SK-N-SH treated with all-trans-retinoic acid at 6 μM for 48 hours (cell line): ENCODE measurements around the gene NUBPL.
A peak's percentile ranks its signal among the peaks of the same experiment; 100 is the strongest.

ENCODE experiments used
- ATAC-seq: fragments of 200-7000 bp; cut with Tn5 transposase; 3 replicates; pipeline ENCODE4 v1.9.1; 2020; ENCODE audit warnings: mild to moderate bottlenecking, moderate library complexity
- ARNTL ChIP-seq: fragments of 450-650 bp; formaldehyde crosslinking; IDR thresholded peaks from 2 replicates; pipeline ENCODE4 v1.5.0; 2020; ENCODE audit warnings: low read depth, mild to moderate bottlenecking, moderate library complexity, borderline replicate concordance
- BACH2 ChIP-seq: fragments of 250-450 bp; sonication (Bioruptor Pico); IDR thresholded peaks from 2 replicates; pipeline ENCODE4 v1.9.0; 2021; ENCODE audit warnings: mild to moderate bottlenecking, borderline replicate concordance
- CREB5 ChIP-seq: fragments of 250-450 bp; sonication (Bioruptor Pico); IDR thresholded peaks from 2 replicates; pipeline ENCODE4 v1.5.1; 2020; ENCODE audit warnings: low read depth, mild to moderate bottlenecking, moderate library complexity
- CSDC2 ChIP-seq: fragments of 250-450 bp; sonication (Bioruptor Pico); IDR thresholded peaks from 2 replicates; pipeline ENCODE4 v1.5.0; 2020; ENCODE audit warnings: mild to moderate bottlenecking, moderate library complexity
- CSRNP3 ChIP-seq: fragments of 250-450 bp; sonication (Bioruptor Pico); IDR thresholded peaks from 2 replicates; pipeline ENCODE4 v1.5.1; 2021; ENCODE audit warnings: mild to moderate bottlenecking, moderate library complexity
- ESRRG ChIP-seq: fragments of 250-450 bp; sonication (Bioruptor Pico); IDR thresholded peaks from 2 replicates; pipeline ENCODE4 v1.6.1; 2021; ENCODE audit warnings: mild to moderate bottlenecking
- GLIS3 ChIP-seq: fragments of 250-450 bp; sonication (Bioruptor Pico); IDR thresholded peaks from 2 replicates; pipeline ENCODE4 v1.5.0; 2020; ENCODE audit warnings: mild to moderate bottlenecking, moderate library complexity
- ISL1 ChIP-seq: fragments of 250-450 bp; sonication (Bioruptor Pico); IDR thresholded peaks from 2 replicates; pipeline ENCODE4 v2.1.2; 2022; ENCODE audit warnings: mild to moderate bottlenecking, moderate library complexity
- OSR1 ChIP-seq: fragments of 250-450 bp; sonication (Bioruptor Pico); IDR thresholded peaks from 2 replicates; pipeline ENCODE4 v1.8.0; 2022; ENCODE audit warnings: moderate library complexity, mild to moderate bottlenecking, inconsistent platforms
- PATZ1 ChIP-seq: fragments of 250-450 bp; sonication (Bioruptor Pico); IDR thresholded peaks from 2 replicates; pipeline ENCODE4 v1.8.0; 2020; ENCODE audit warnings: mild to moderate bottlenecking, moderate library complexity, borderline replicate concordance
- POU6F1 ChIP-seq: fragments of 250-450 bp; sonication (Bioruptor Pico); IDR thresholded peaks from 2 replicates; pipeline ENCODE4 v1.8.0; 2021; ENCODE audit warnings: low read depth, mild to moderate bottlenecking, moderate library complexity, borderline replicate concordance
- PPARA ChIP-seq: fragments of 250-450 bp; sonication (Bioruptor Pico); IDR thresholded peaks from 2 replicates; pipeline ENCODE4 v1.5.0; 2020; ENCODE audit warnings: mild to moderate bottlenecking, borderline replicate concordance
- RARB ChIP-seq: fragments of 250-450 bp; sonication (Bioruptor Pico); IDR thresholded peaks from 2 replicates; pipeline ENCODE4 v1.8.0; 2021; ENCODE audit warnings: mild to moderate bottlenecking, moderate library complexity
- SNAI2 ChIP-seq: fragments of 250-450 bp; sonication (Bioruptor Pico); IDR thresholded peaks from 2 replicates; pipeline ENCODE4 v1.5.0; 2020; ENCODE audit warnings: mild to moderate bottlenecking, moderate library complexity
- TCF4 ChIP-seq: fragments of 250-450 bp; sonication (Bioruptor Pico); IDR thresholded peaks from 2 replicates; pipeline ENCODE4 v1.8.0; 2021; ENCODE audit warnings: mild to moderate bottlenecking, moderate library complexity, borderline replicate concordance
- TOX ChIP-seq: fragments of 250-450 bp; sonication (Bioruptor Pico); IDR thresholded peaks from 2 replicates; pipeline ENCODE4 v1.8.0; 2021; ENCODE audit warnings: mild to moderate bottlenecking, moderate library complexity, borderline replicate concordance
- ZC3H10 ChIP-seq: fragments of 250-450 bp; sonication (Bioruptor Pico); IDR thresholded peaks from 2 replicates; pipeline ENCODE4 v1.5.1; 2021; ENCODE audit warnings: mild to moderate bottlenecking, moderate library complexity
- ZFP3 ChIP-seq: fragments of 250-450 bp; sonication (Bioruptor Pico); IDR thresholded peaks from 2 replicates; pipeline ENCODE4 v1.5.0; 2020; ENCODE audit warnings: mild to moderate bottlenecking, moderate library complexity
- ZFP30 ChIP-seq: fragments of 450-650 bp; formaldehyde crosslinking; IDR thresholded peaks from 2 replicates; pipeline ENCODE4 v1.5.0; 2022; ENCODE audit warnings: mild to moderate bottlenecking, moderate library complexity
- ZNF565 ChIP-seq: fragments of 450-650 bp; formaldehyde crosslinking; conservative IDR thresholded peaks from 2 replicates; pipeline ENCODE4 v1.5.0; 2020; ENCODE audit warnings: low read depth, mild to moderate bottlenecking, moderate library complexity
- ZNF70 ChIP-seq: fragments of 450-650 bp; formaldehyde crosslinking; IDR thresholded peaks from 2 replicates; pipeline ENCODE4 v1.5.0; 2020; ENCODE audit warnings: mild to moderate bottlenecking, moderate library complexity
- ZNF8 ChIP-seq: fragments of 450-650 bp; formaldehyde crosslinking; IDR thresholded peaks from 2 replicates; pipeline ENCODE4 v1.5.0; 2020; ENCODE audit warnings: mild to moderate bottlenecking, moderate library complexity

NUBPL gene

GRCh38 chr14:31682768-31683167, 121.6 kb downstream of the NUBPL start:
- TF ChIP-seq ARNTL (no peak), ZNF565 (CRISPR knock-in tag) (no peak), ZFP30 (CRISPR knock-in tag) (no peak), ZC3H10 (no peak), CREB5 (CRISPR knock-in tag) (no peak), TOX (CRISPR knock-in tag) (no peak), CSDC2 (CRISPR knock-in tag) (no peak), GLIS3 (CRISPR knock-in tag) (no peak), ZNF70 (CRISPR knock-in tag) (no peak), BACH2 (CRISPR knock-in tag) (no peak), SNAI2 (CRISPR knock-in tag) (no peak), ZFP3 (CRISPR knock-in tag) (no peak)
- no peak for ATAC-seq

- ATAC-seq: no peak
- TF ChIP-seq ZNF565 (CRISPR knock-in tag) (no peak), POU6F1 (CRISPR knock-in tag) (no peak), ZNF8 (no peak), TCF4 (no peak), ISL1 (CRISPR knock-in tag) (no peak), TOX (CRISPR knock-in tag) (no peak), OSR1 (no peak), SNAI2 (CRISPR knock-in tag) (no peak), ESRRG (CRISPR knock-in tag) (no peak), CSDC2 (CRISPR knock-in tag) (no peak), ZFP30 (CRISPR knock-in tag) (no peak)
These were observed 126.5 kb downstream of the NUBPL start for GRCh38 chr14:31687726-31688125.

- TF ChIP-seq SNAI2 (CRISPR knock-in tag) (no peak), TCF4 (no peak)
These were observed 128.9 kb downstream of the NUBPL start for GRCh38 chr14:31690056-31690455.

GRCh38 chr14:31692376-31692781, 131.2 kb downstream of the NUBPL start:
- TF ChIP-seq TCF4 (peak; percentile 67; the same call in 1 of the 2 replicates), CSDC2 (CRISPR knock-in tag) (no peak), ISL1 (CRISPR knock-in tag) (peak; percentile 63)
- ATAC-seq: peak; percentile 80

More at GRCh38 chr14:31690056-31690455, 128.9 kb downstream of the NUBPL start:
- ATAC-seq: no peak

GRCh38 chr14:31696378-31696777, 135.2 kb downstream of the NUBPL start:
- TF ChIP-seq RARB (no peak), CREB5 (CRISPR knock-in tag) (no peak), ESRRG (CRISPR knock-in tag) (no peak), TOX (CRISPR knock-in tag) (no peak), ISL1 (CRISPR knock-in tag) (no peak), GLIS3 (CRISPR knock-in tag) (no peak), CSRNP3 (CRISPR knock-in tag) (no peak), ZNF70 (CRISPR knock-in tag) (no peak), SNAI2 (CRISPR knock-in tag) (no peak), ARNTL (no peak), PPARA (CRISPR knock-in tag) (no peak), CSDC2 (CRISPR knock-in tag) (no peak), BACH2 (CRISPR knock-in tag) (no peak), ZNF565 (CRISPR knock-in tag) (no peak), ZFP30 (CRISPR knock-in tag) (no peak), ZFP3 (CRISPR knock-in tag) (no peak), PATZ1 (no peak), ZC3H10 (no peak)
- no peak for ATAC-seq
